Lower leg skin (tissue), 4 donors: ENCODE results near the gene P2RX1. TPM values are rescaled to one million over a fixed set of nuclear protein-coding genes. Genes with fewer than 3 reads are reported as not detected.

Source experiments
- DNase-seq, 2 donors: peaks; one replicate each; pipeline ENCODE4 v3.0.0-alpha.2; 2019; ENCODE audit warnings: low spot score in 2 of 2
- H3K4me3 ChIP-seq: fragments of 200-600 bp; sonication (generic); 2 replicates; pipeline ENCODE4 v1.5.1; 2017; ENCODE audit warnings: mild to moderate bottlenecking, low read depth; ENCODE audit not compliant: poor library complexity, severe bottlenecking
- POLR2A ChIP-seq, 2 donors: fragments of 450-650 bp; IDR thresholded peaks; one replicate each; pipeline ENCODE4 v1.6.1; 2016 to 2017; ENCODE audit warnings: antibody characterized with exemption in 2 of 2, mild to moderate bottlenecking in 1 of 2, moderate library complexity in 1 of 2
- WGBS, 2 donors: methylation state at CpG; one replicate each; pipeline ENCODE4 v1.1.5; 2018; 5-methylcytosine and 5-hydroxymethylcytosine counted together
- intact Hi-C: fragments of 100-400 bp; cut with DNase I; formaldehyde crosslinking; loops from one replicate; pipeline ENCODE4 v1.15.0; 2023; ENCODE audit warnings: low total_unique reads
- total RNA-seq, 4 donors: library from RNA; depleted of rRNA; stranded (reverse); fragments of >200 nt; gene quantifications; one replicate each; pipeline ENCODE4 v1.1.0, GENCODE V29; 2016
- TF ChIP-seq, protein P1 (sequence below), 3 donors: fragments of 450-650 bp; IDR thresholded peaks; one replicate each; pipeline ENCODE4 v1.5.1; 2016; ENCODE audit warnings: antibody characterized with exemption in 3 of 3, mild to moderate bottlenecking in 3 of 3, moderate library complexity in 2 of 3

The P2RX1 gene
- total RNA-seq, 4 donors from 2014 or later = 0.56 to 5.0 (median 1.0) TPM

DNA sequence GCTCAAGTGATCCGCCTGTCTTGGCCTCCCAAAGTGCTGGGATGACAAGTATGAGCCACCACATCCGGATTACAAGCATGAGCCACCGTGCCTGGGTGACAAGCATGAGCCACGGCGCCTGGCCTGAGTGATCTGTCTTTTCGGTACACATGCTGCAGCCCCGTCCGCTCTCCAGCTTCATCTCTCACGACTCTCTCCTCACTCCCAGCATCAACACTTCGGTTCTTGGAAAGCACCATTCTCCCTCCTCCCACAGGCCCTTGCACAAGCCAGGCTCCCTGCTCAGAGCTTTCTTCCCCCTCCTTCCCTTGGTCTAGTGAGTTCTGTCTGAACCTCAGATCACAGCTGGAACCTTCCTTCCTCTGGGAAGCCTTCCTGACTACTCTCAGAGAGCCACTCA is 63.7 kb downstream of the P2RX1 start:
- 79 to 88% methylated on average over 10 of the region's 10 CpGs for WGBS, 2 donors
- no peak for DNase-seq
- intact Hi-C loops = no loop called here
- no peak overlapping the region for H3K4me3 ChIP-seq
- no peak for TF ChIP-seq POLR2A (IDR thresholded peaks at IDR 0.05)
- TF ChIP-seq, protein P1, sequence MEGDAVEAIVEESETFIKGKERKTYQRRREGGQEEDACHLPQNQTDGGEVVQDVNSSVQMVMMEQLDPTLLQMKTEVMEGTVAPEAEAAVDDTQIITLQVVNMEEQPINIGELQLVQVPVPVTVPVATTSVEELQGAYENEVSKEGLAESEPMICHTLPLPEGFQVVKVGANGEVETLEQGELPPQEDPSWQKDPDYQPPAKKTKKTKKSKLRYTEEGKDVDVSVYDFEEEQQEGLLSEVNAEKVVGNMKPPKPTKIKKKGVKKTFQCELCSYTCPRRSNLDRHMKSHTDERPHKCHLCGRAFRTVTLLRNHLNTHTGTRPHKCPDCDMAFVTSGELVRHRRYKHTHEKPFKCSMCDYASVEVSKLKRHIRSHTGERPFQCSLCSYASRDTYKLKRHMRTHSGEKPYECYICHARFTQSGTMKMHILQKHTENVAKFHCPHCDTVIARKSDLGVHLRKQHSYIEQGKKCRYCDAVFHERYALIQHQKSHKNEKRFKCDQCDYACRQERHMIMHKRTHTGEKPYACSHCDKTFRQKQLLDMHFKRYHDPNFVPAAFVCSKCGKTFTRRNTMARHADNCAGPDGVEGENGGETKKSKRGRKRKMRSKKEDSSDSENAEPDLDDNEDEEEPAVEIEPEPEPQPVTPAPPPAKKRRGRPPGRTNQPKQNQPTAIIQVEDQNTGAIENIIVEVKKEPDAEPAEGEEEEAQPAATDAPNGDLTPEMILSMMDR (IDR thresholded peaks at IDR 0.05) = no peak

DNA sequence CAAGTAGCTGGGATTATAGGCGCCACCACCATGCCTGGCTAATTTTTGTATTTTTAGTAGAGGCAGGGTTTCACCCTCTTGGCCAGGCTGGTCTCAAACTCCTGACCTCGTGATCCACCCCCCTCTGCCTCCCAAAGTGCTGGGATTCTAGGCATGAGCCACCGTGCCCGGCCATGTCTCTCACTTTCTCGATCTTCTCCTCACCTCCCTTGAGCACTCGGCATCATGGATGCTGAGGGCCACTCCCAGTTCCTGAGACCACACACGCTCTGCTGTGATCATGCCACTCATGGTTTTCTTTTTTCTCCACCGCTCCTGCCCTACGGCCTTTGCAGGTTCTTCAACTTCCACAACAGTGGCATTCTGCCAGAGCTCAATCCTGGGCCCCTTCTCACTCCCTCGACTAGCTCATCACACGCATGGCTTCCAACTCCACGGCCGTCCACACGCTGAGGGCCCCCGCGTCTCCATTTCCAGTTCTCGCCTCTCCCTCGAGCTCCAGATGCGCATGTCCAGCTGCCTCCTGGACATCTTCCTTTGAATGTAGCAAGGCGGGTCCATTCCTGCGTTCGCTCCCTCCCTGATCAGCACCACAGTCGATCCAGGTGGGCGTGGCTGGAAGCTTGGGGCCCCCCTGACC is 64.7 kb downstream of the P2RX1 start:
- WGBS, 2 donors = 68 to 73% methylated on average over 24 of the region's 24 CpGs
- H3K4me3 ChIP-seq = no peak overlapping the region
- intact Hi-C loops = no loop called here
- no peak for DNase-seq
- TF ChIP-seq, protein P1 (IDR thresholded peaks at IDR 0.05) = no peak
- TF ChIP-seq POLR2A (IDR thresholded peaks at IDR 0.05) = no peak

DNA sequence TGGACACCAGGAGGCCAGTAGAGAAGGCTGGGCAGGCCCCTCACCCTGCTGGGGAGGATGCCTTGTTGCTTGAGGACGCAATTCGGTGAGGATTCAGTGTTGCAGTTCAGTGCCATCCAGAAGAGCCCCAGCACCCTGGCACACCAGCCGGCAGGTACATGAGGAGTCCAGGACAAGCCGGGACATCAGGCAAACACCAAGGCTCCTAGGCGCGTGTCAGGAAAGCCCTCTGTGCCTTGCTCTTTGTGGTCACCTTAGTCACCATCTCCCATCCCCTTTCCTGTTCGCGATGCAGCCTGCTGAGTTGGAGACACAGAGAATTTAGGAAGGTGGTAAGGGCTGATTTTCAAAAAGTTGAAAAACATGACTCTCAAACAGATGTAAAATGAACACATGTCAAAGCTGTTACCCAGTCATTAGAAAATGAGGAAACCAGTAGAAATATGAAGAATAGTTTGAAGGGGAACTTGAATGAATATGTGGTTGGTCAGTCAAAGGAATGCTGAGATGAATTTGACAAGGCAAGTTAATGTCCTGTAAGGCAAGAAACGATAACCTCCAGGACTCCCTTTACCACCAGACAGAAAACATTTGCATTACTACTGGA is 67.9 kb downstream of the P2RX1 start:
- DNase-seq = no peak
- TF ChIP-seq, protein P1 (IDR thresholded peaks at IDR 0.05) = no peak
- TF ChIP-seq POLR2A (IDR thresholded peaks at IDR 0.05) = no peak
- intact Hi-C loops = no loop called here
- WGBS, 2 donors = 76 to 83% methylated on average over 9 of the region's 9 CpGs
- no peak overlapping the region for H3K4me3 ChIP-seq

DNA sequence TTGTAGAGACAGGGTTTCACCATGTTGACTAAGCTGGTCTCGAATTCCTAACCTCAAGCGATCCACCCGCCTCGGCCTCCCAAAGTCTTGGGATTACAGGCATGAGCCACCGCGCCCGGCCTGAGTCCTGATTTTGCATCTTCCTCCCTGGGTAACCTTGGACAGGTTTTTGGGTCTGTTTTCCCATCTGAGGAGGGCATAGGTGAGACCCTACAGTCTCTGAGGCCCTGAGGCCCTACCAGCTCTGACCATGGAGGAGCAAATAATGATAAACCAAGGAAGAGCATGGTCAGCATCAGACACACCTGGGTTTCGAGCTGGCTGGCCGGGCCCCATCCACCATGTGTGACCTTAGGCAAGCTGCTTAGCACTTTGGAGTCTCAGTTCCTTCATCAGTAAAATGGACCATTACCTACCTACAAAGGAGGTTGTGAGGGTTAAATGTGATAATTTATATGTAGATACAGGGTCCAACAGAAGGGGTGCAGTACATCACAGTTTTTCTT is 69.0 kb downstream of the P2RX1 start:
- 94 to 96% methylated on average over 9 of the region's 9 CpGs for WGBS, 2 donors
- DNase-seq = no peak

More for the DNA sequence above, 69.0 kb downstream of the P2RX1 start:
- no peak overlapping the region for H3K4me3 ChIP-seq
- intact Hi-C loops = no loop called here
- TF ChIP-seq, protein P1 (IDR thresholded peaks at IDR 0.05) = no peak

Other genes with a start within 250 kb of the P2RX1 start
- 100 to 1,000 TPM in 3 of 4 donors, 10 to 100 TPM in 1; 90.5 to 181 (median 153) TPM for gene TAX1BP3, start 247.9 kb downstream of the P2RX1 start, total RNA-seq
- gene EMC6, start 247.7 kb downstream of the P2RX1 start, total RNA-seq = 10 to 100 TPM in 2 of 4 donors, 1 to 10 TPM in 2; 5.6 to 19.3 (median 10.6) TPM
- under 1 TPM in 1 of 4 donors, not detected in 3; 0.89 TPM for gene P2RX5, start 220.3 kb downstream of the P2RX1 start, total RNA-seq
- 1 to 10 TPM in 3 of 4 donors, under 1 TPM in 1; 0.81 to 1.6 (median 1.4) TPM for gene HASPIN, start 192.6 kb downstream of the P2RX1 start, total RNA-seq
- 10 to 100 TPM in 2 of 4 donors, 1 to 10 TPM in 2; 8.3 to 13.9 (median 9.6) TPM for gene ITGAE, start 115.3 kb downstream of the P2RX1 start, total RNA-seq
- 10 to 100 TPM; 21.6 to 24.4 (median 23.3) TPM for gene NCBP3, start 70.2 kb downstream of the P2RX1 start, total RNA-seq
- gene CAMKK1, start 23.4 kb downstream of the P2RX1 start, total RNA-seq = 10 to 100 TPM in 3 of 4 donors, 1 to 10 TPM in 1; 7.3 to 21.2 (median 14.6) TPM
- gene ATP2A3, start 48.0 kb upstream of the P2RX1 start, total RNA-seq = 10 to 100 TPM in 3 of 4 donors, 1 to 10 TPM in 1; 8.5 to 60.7 (median 36.4) TPM
- gene ZZEF1, start 226.6 kb upstream of the P2RX1 start, total RNA-seq = 10 to 100 TPM; 39.1 to 67.4 (median 53.9) TPM
- gene CYB5D2, start 226.7 kb upstream of the P2RX1 start, total RNA-seq = 10 to 100 TPM; 23.9 to 41.9 (median 33.0) TPM